HG02943 (cell line): Measurements from ENCODE around the gene DMRT1.

ENCODE experiments used
- ATAC-seq: cut with Tn5 transposase; IDR thresholded peaks from one replicate; pipeline ENCODE4 v1.9.1; 2021; ENCODE audit warnings: mild to moderate bottlenecking, low read depth, moderate library complexity; ENCODE audit not compliant: unreplicated experiment

Gene DMRT1

GRCh38 chr9:841371-842209 lies at the start of gene DMRT1:
Gene DMRT1, plus strand, starts transcription at chr9:841697. Its CDS starts 142 bp downstream, at chr9:841839.
- ATAC-seq = no peak

GRCh38 chr9:792331-793260 lies 48.9 kb upstream of the DMRT1 start:
- no peak for ATAC-seq

GRCh38 chr9:794386-794785 lies 47.1 kb upstream of the DMRT1 start:
- ATAC-seq = no peak

- ATAC-seq = no peak
These were observed 45.6 kb upstream of the DMRT1 start for GRCh38 chr9:795869-796268.

GRCh38 chr9:800591-801150 lies 40.8 kb upstream of the DMRT1 start:
- no peak for ATAC-seq

- no peak for ATAC-seq
These were observed 40.0 kb upstream of the DMRT1 start for GRCh38 chr9:801399-802071.

- no peak for ATAC-seq
These were observed 37.5 kb upstream of the DMRT1 start for GRCh38 chr9:804026-804425.

- ATAC-seq = no peak
These were observed 36.3 kb upstream of the DMRT1 start for GRCh38 chr9:805151-805550.

GRCh38 chr9:806285-807156 lies 35.0 kb upstream of the DMRT1 start:
- ATAC-seq = no peak

- ATAC-seq = no peak
These were observed 30.4 kb upstream of the DMRT1 start for GRCh38 chr9:811106-811531.

GRCh38 chr9:818958-819357 lies 22.5 kb upstream of the DMRT1 start:
- no peak for ATAC-seq

- ATAC-seq = no peak
These were observed 14.8 kb upstream of the DMRT1 start for GRCh38 chr9:826500-827280.

- ATAC-seq = no peak
These were observed 1.2 kb upstream of the DMRT1 start for GRCh38 chr9:840343-840742.

- ATAC-seq = no peak
These were observed 1.3 kb downstream of the DMRT1 start for GRCh38 chr9:842635-843426.

- no peak for ATAC-seq
These were observed 1.9 kb downstream of the DMRT1 start for GRCh38 chr9:843427-843785.

- ATAC-seq = no peak
These were observed 5.4 kb downstream of the DMRT1 start for GRCh38 chr9:846852-847251.

GRCh38 chr9:847505-847904 lies 6.0 kb downstream of the DMRT1 start:
- no peak for ATAC-seq

- ATAC-seq = no peak
These were observed 7.9 kb downstream of the DMRT1 start for GRCh38 chr9:849431-849830.
